Nucleus accumbens (tissue), 56 donors: ENCODE results near the gene LLCFC1.

Experiments used
- DNase-seq, 56 donors: peaks; one replicate each; lab custom pipeline; 2025; lab: John Stamatoyannopoulos, UW

The LLCFC1 gene

GRCh38 chr7:142935941-142936565, 3.2 kb upstream of the LLCFC1 start:
- DNase-seq: no peak

- no peak for DNase-seq
Observed at GRCh38 chr7:142938611-142939010, 673 bp upstream of the LLCFC1 start.

GRCh38 chr7:142940966-142941535, 1.8 kb downstream of the LLCFC1 start:
- DNase-seq: no peak

- DNase-seq: no peak
Observed at GRCh38 chr7:142941541-142941940, 2.3 kb downstream of the LLCFC1 start.

GRCh38 chr7:142942746-142943145, 3.5 kb downstream of the LLCFC1 start:
- no peak for DNase-seq

GRCh38 chr7:142943706-142944268, 4.5 kb downstream of the LLCFC1 start:
- DNase-seq: no peak

- no peak for DNase-seq
Observed at GRCh38 chr7:142945001-142945400, 5.7 kb downstream of the LLCFC1 start.

- DNase-seq: no peak
Observed at GRCh38 chr7:142948603-142949002, 9.3 kb downstream of the LLCFC1 start.

GRCh38 chr7:142950235-142950634, 11.0 kb downstream of the LLCFC1 start:
- DNase-seq: no peak

GRCh38 chr7:142954680-142955268, 15.5 kb downstream of the LLCFC1 start:
- DNase-seq: no peak

- DNase-seq: no peak
Observed at GRCh38 chr7:142956951-142957623, 17.8 kb downstream of the LLCFC1 start.

GRCh38 chr7:142957723-142958122, 18.4 kb downstream of the LLCFC1 start:
- no peak for DNase-seq

- no peak for DNase-seq
Observed at GRCh38 chr7:142959202-142959601, 19.9 kb downstream of the LLCFC1 start.

GRCh38 chr7:142960955-142961512, 21.8 kb downstream of the LLCFC1 start:
- no peak for DNase-seq

- DNase-seq: no peak
Observed at GRCh38 chr7:142961595-142961972, 22.3 kb downstream of the LLCFC1 start.

- no peak for DNase-seq
Observed at GRCh38 chr7:142961973-142962926, 23.0 kb downstream of the LLCFC1 start, which contains the start of gene KEL. KEL (minus strand) TSS chr7:142962363; CDS start chr7:142962206, 157 bp downstream.

GRCh38 chr7:142962991-142963390, 23.7 kb downstream of the LLCFC1 start:
- no peak for DNase-seq

GRCh38 chr7:142963993-142964392, 24.7 kb downstream of the LLCFC1 start:
- DNase-seq: no peak

- DNase-seq: no peak
Observed at GRCh38 chr7:142964502-142965246, 25.4 kb downstream of the LLCFC1 start.
